Pancreas (tissue), 10 donors: ENCODE data around the gene NFKBIB. TPM values are rescaled to one million over a fixed set of nuclear protein-coding genes. Genes with fewer than 3 reads are reported as not detected.

Experiments used
- ATAC-seq, 4 donors: fragments of 200-7000 bp; cut with Tn5 transposase; one replicate each; pipeline versions ENCODE4 v1.8.0 to v1.9.1; 2020; ENCODE audit warnings: mild to moderate bottlenecking in 4 of 4, moderate library complexity in 4 of 4
- DNase-seq, 6 donors: peaks; one replicate each; pipeline ENCODE4 v3.0.0-alpha.2; 2020
- FAIRE-seq: peaks from 2 replicates; lab custom pipeline; 2012; peaks lifted over from hg19 to GRCh38; lab: Jason Lieb, UNC
- H3K27ac ChIP-seq, 4 donors: fragments of 200-600 bp; sonication (generic); 1 replicate in 3 of 4; 2 replicates in 1 of 4; pipeline versions ENCODE4 v1.5.0 to v1.8.0; 2020
- H3K27me3 ChIP-seq, 4 donors: fragments of 200-600 bp; one replicate each; pipeline ENCODE4 v1.8.0; 2021
- H3K36me3 ChIP-seq, 3 donors: fragments of 200-600 bp; sonication (generic) in 1 of 3; one replicate each; pipeline versions ENCODE4 v1.5.0 to v1.8.0; 2020 to 2021
- H3K4me1 ChIP-seq, 3 donors: fragments of 200-600 bp; one replicate each; pipeline ENCODE4 v1.8.0; 2021
- H3K4me3 ChIP-seq, 4 donors: fragments of 200-600 bp; sonication (generic) in 2 of 4; one replicate each; pipeline versions ENCODE4 v1.5.0 to v1.8.0; 2020 to 2021
- H3K9me3 ChIP-seq, 4 donors: fragments of 200-600 bp; one replicate each; pipeline ENCODE4 v1.8.0; 2021
- CTCF ChIP-seq, 4 donors: fragments of 200-600 bp; sonication (generic) in 3 of 4; IDR thresholded peaks; one replicate each; pipeline versions ENCODE4 v1.5.0 to v1.8.0; 2021; ENCODE audit warnings: antibody characterized with exemption in 4 of 4
- WGBS, 2 donors: extraction: QIAGEN DNeasy Blood & Tissue Kit; methylation state at CpG; one replicate each; pipeline ENCODE4 v1.1.7; 2013; 5-methylcytosine and 5-hydroxymethylcytosine counted together
- intact Hi-C, 3 donors: fragments of 100-400 bp; cut with DNase I; formaldehyde crosslinking; loops; one replicate each; pipeline versions ENCODE4 v1.11.1 to v1.14.2; 2022
- polyA plus RNA-seq, 2 donors: library from polyadenylated mRNA; stranded (reverse); fragments of 200-250 nt; gene quantifications; one replicate each; pipeline ENCODE4 v1.2.3, GENCODE V29; 2013
- total RNA-seq, 6 donors: library from RNA; stranded (reverse); fragmentation: NEBNext Ultra II Directional in 4 of 6; extraction: Animal tissue kit (Norgen Biotek cat#: 25700) in 4 of 6; gene quantifications; one replicate each; pipeline versions ENCODE4 v1.2.1 to v1.2.4, GENCODE V29; 2021 to 2023
- donor health status: healthy with polysubstance abuse.
- donor health status: DM: no; HTN: no; CAD: no; lungs with moderate emphysema.
- donor health status: DM: no; HTN: no; CAD: no.
- donor health status: control.
- donor health status: control.
- donor health status: Bipolar disorder and iron deficiency.
- donor health status: DM: yes; HTN: yes; CAD: no.
- donor health status: DM: no; HTN: no; CAD: no.
- donor health status: DM: no; HTN: no; CAD: no.
- donor health status: DM: yes; HTN: yes; CAD: no.

Gene NFKBIB
- total and polyA plus RNA-seq, 8 donors: 6.8 to 26.8 (median 10.8) TPM

GRCh38 chr19:38890686-38891085 lies 9.1 kb upstream of the NFKBIB start:
- no peak for DNase-seq
- peaks cover 0 to 20% (median 0%) of the 10 kb centered on the region in 3 donors for H3K36me3 ChIP-seq
- FAIRE-seq: no peak
- no peak for ATAC-seq
- no peak overlapping the region for H3K4me3 ChIP-seq
- no peaks in the 10 kb centered on the region for H3K27me3 ChIP-seq
- intact Hi-C loops: no loop called here
- no peaks in the 10 kb centered on the region for H3K9me3 ChIP-seq
- H3K4me1 ChIP-seq: peaks cover 0 to 3% (median 0%) of the 10 kb centered on the region in 3 donors
- no peak for TF ChIP-seq CTCF (IDR thresholded peaks at IDR 0.05)
- no peak overlapping the region for H3K27ac ChIP-seq

- H3K27ac ChIP-seq: no peak overlapping the region
- DNase-seq (no peak), FAIRE-seq (no peak), ATAC-seq (no peak)
- intact Hi-C loops: no loop called here
- WGBS, 2 donors: 83 to 84% methylated on average over 6 of the region's 6 CpGs
- H3K27me3 ChIP-seq: no peaks in the 10 kb centered on the region
- H3K36me3 ChIP-seq: peaks cover 0 to 20% (median 0%) of the 10 kb centered on the region in 3 donors
- H3K9me3 ChIP-seq: no peaks in the 10 kb centered on the region
- no peaks in the 10 kb centered on the region for H3K4me1 ChIP-seq
- no peak for TF ChIP-seq CTCF (IDR thresholded peaks at IDR 0.05)
- H3K4me3 ChIP-seq: no peak overlapping the region
These were observed 8.0 kb upstream of the NFKBIB start for GRCh38 chr19:38891771-38892170.

GRCh38 chr19:38892841-38893240 lies 6.9 kb upstream of the NFKBIB start:
- Histone ChIP-seq H3K27ac (no peak overlapping the region), H3K4me1 (peaks cover 0 to under 1% (median 0%) of the 10 kb centered on the region in 3 donors), H3K4me3 (no peak overlapping the region), H3K9me3 (no peaks in the 10 kb centered on the region), H3K36me3 (peaks cover 0 to 20% (median 0%) of the 10 kb centered on the region in 3 donors), H3K27me3 (no peaks in the 10 kb centered on the region)
- FAIRE-seq (no peak), ATAC-seq (no peak), DNase-seq (no peak)
- WGBS, 2 donors: 90% methylated on average over 5 of the region's 5 CpGs
- TF ChIP-seq CTCF (IDR thresholded peaks at IDR 0.05): no peak
- intact Hi-C loops: no loop called here

- Histone ChIP-seq H3K4me3 (no peak overlapping the region), H3K4me1 (peaks cover 0 to 6% (median 0%) of the 10 kb centered on the region in 3 donors), H3K27me3 (no peaks in the 10 kb centered on the region), H3K36me3 (peaks cover 0 to 16% (median 0%) of the 10 kb centered on the region in 3 donors), H3K27ac (no peak overlapping the region), H3K9me3 (no peaks in the 10 kb centered on the region)
- intact Hi-C loops: no loop called here
- DNase-seq (no peak), FAIRE-seq (no peak), ATAC-seq (no peak)
- no peak for TF ChIP-seq CTCF (IDR thresholded peaks at IDR 0.05)
- WGBS, 2 donors: 87 to 92% methylated on average over 14 of the region's 14 CpGs
These were observed 6.4 kb upstream of the NFKBIB start for GRCh38 chr19:38893341-38893771.

- H3K9me3 ChIP-seq: no peaks in the 10 kb centered on the region
- FAIRE-seq (no peak), ATAC-seq (no peak), DNase-seq (no peak)
- intact Hi-C loops: no loop called here
- 77 to 88% methylated on average over 9 of the region's 9 CpGs for WGBS, 2 donors
- H3K36me3 ChIP-seq: peaks cover 0 to under 1% (median 0%) of the 10 kb centered on the region in 3 donors
- no peak for TF ChIP-seq CTCF (IDR thresholded peaks at IDR 0.05)
- H3K27me3 ChIP-seq: no peaks in the 10 kb centered on the region
- no peak overlapping the region for H3K4me3 ChIP-seq
- H3K4me1 ChIP-seq: peaks cover 0 to 11% (median 0%) of the 10 kb centered on the region in 3 donors
- no peak overlapping the region for H3K27ac ChIP-seq
These were observed 4.8 kb upstream of the NFKBIB start for GRCh38 chr19:38894968-38895367.
